GM12878 (cell line): Measurements from ENCODE around the gene EFCAB11. TPM values are rescaled to one million over a fixed set of nuclear protein-coding genes. Genes with fewer than 3 reads are reported as not detected.

ENCODE experiments used
- ATAC-seq: fragments of 200-7000 bp; cut with Tn5 transposase; 3 replicates; pipeline ENCODE4 v1.9.1; 2020; ENCODE audit warnings: mild to moderate bottlenecking, moderate library complexity
- BruUV-seq: library from RNA; stranded (reverse); fragments of 400-500 nt; replicated peaks from 2 replicates; lab custom pipeline; 2021; lab: Mats Ljungman, UMichigan
- CTCF ChIA-PET: fragments of 300-600 bp; sonication (Branson Sonifier 250); formaldehyde crosslinking; extraction: SDS; loops from one replicate; lab custom pipeline; 2021; ENCODE audit warnings: inconsistent platforms; lab: Yijun Ruan, JAX
- POLR2A ChIA-PET: fragments of 350-600 bp; formaldehyde crosslinking; extraction: SDS; loops from one replicate; lab custom pipeline; 2021; ENCODE audit warnings: inconsistent platforms; lab: Charles Lee
- RAD21 ChIA-PET: fragments of 300-600 bp; sonication (Branson Sonifier 250); formaldehyde crosslinking; loops from one replicate; lab custom pipeline; 2023; ENCODE audit warnings: antibody characterized with exemption; ENCODE audit not compliant: unreplicated experiment; lab: Charles Lee
- SMC1A ChIA-PET: fragments of 300-600 bp; sonication (Branson Sonifier 250); formaldehyde crosslinking; loops from one replicate; lab custom pipeline; 2023; ENCODE audit not compliant: unreplicated experiment, uncharacterized antibody; lab: Charles Lee
- DNase-seq: peaks from one replicate; pipeline ENCODE4 v3.0.0-alpha.2; 2011; ENCODE audit warnings: low read depth, low spot score
- FAIRE-seq: peaks from 3 replicates; lab custom pipeline; 2011; peaks lifted over from hg19 to GRCh38; lab: Jason Lieb, UNC
- H2AFZ ChIP-seq: 2 replicates; pipeline ENCODE4 v1.6.0; 2011; ENCODE audit warnings: low read depth, low read length, control low read depth; ENCODE audit not compliant: control insufficient read depth
- H3K27ac ChIP-seq: 2 replicates; pipeline ENCODE4 v1.5.1; 2011; ENCODE audit warnings: control low read depth; ENCODE audit not compliant: control insufficient read depth, insufficient read depth
- H3K27me3 ChIP-seq, 2 experiments: replicated peaks in 1 of 2; 2 replicates each; pipeline versions ENCODE4 v1.6.0 to v1.6.1; 2011; ENCODE audit warnings: low read length in 1 of 2; ENCODE audit not compliant: control insufficient read depth in 2 of 2, insufficient read depth in 2 of 2
- H3K36me3 ChIP-seq, 2 experiments: 2 replicates each; pipeline ENCODE4 v1.5.1; 2011; ENCODE audit warnings: low read length in 1 of 2; ENCODE audit not compliant: control insufficient read depth in 2 of 2, insufficient read depth in 2 of 2
- H3K4me1 ChIP-seq: 2 replicates; pipeline ENCODE4 v1.6.1; 2011; ENCODE audit warnings: mild to moderate bottlenecking, low read length, moderate library complexity, mixed read lengths; ENCODE audit not compliant: control insufficient read depth, insufficient read depth
- H3K4me2 ChIP-seq: 2 replicates; pipeline ENCODE4 v1.6.0; 2011; ENCODE audit warnings: control low read depth; ENCODE audit not compliant: control insufficient read depth, insufficient read depth
- H3K4me3 ChIP-seq: fragments of 200-600 bp; sonication (generic); 2 replicates; pipeline ENCODE4 v1.5.1; 2016
- H3K79me2 ChIP-seq: 2 replicates; pipeline ENCODE4 v1.6.0; 2011; ENCODE audit warnings: low read length; ENCODE audit not compliant: control insufficient read depth, insufficient read depth
- H3K9ac ChIP-seq: 2 replicates; pipeline ENCODE4 v1.8.0; 2011; ENCODE audit warnings: low read length, control low read depth, mixed read lengths; ENCODE audit not compliant: control insufficient read depth, insufficient read depth
- H3K9me3 ChIP-seq: replicated peaks from 3 replicates; pipeline ENCODE4 v1.5.1; 2011; ENCODE audit warnings: mild to moderate bottlenecking, low read length; ENCODE audit not compliant: control insufficient read depth, insufficient read depth
- H4K20me1 ChIP-seq: 2 replicates; pipeline ENCODE4 v1.6.0; 2011; ENCODE audit not compliant: control insufficient read depth, insufficient read depth
- CEBPZ ChIP-seq: fragments of 150-350 bp; IDR thresholded peaks from 2 replicates; pipeline ENCODE4 v1.6.1; 2016; ENCODE audit warnings: low read depth, low read length
- FOS ChIP-seq: IDR thresholded peaks from 3 replicates; pipeline ENCODE4 v1.6.1; 2011; ENCODE audit warnings: borderline replicate concordance; ENCODE audit not compliant: insufficient read length; ENCODE audit errors: extremely low read depth
- MXI1 ChIP-seq: fragments of 150-350 bp; IDR thresholded peaks from 2 replicates; pipeline ENCODE4 v1.6.1; 2011; ENCODE audit warnings: low read depth, mild to moderate bottlenecking, inconsistent platforms, low read length, improper control_type of control experiment
- NBN ChIP-seq: fragments of 450-650 bp; IDR thresholded peaks from 2 replicates; pipeline ENCODE4 v1.6.1; 2016
- RAD21 ChIP-seq: IDR thresholded peaks from 2 replicates; pipeline ENCODE4 v1.6.1; 2011; ENCODE audit warnings: mild to moderate bottlenecking, low read depth, low read length, moderate library complexity; ENCODE audit not compliant: insufficient read depth
- STAT3 ChIP-seq: IDR thresholded peaks from 2 replicates; pipeline ENCODE4 v1.6.1; 2011; ENCODE audit warnings: low read depth, low read length, improper control_type of control experiment
- ZNF622 ChIP-seq: fragments of 450-650 bp; IDR thresholded peaks from 2 replicates; pipeline ENCODE4 v1.6.1; 2017; ENCODE audit warnings: mild to moderate bottlenecking, inconsistent platforms
- WGBS: methylation state at CpG from one replicate; pipeline ENCODE4 v1.1.6; 2016; ENCODE audit warnings: low lambda C conversion rate; ENCODE audit not compliant: insufficient replicate concordance, insufficient coverage; ENCODE audit errors: missing lambda C conversion rate; 5-methylcytosine and 5-hydroxymethylcytosine counted together
- in situ Hi-C: fragments of 300-500 bp; cut with MboI; formaldehyde crosslinking; loops from 9 replicates; pipeline ENCODE4 v1.14.3; 2018; ENCODE audit warnings: mixed read lengths
- intact Hi-C: fragments of 100-400 bp; cut with micrococcal nuclease; formaldehyde crosslinking; loops from one replicate; pipeline ENCODE4 v1.14.2; 2022; ENCODE audit not compliant: unreplicated experiment
- polyA plus RNA-seq, 11 experiments: library from polyadenylated mRNA; depleted of rRNA in 4 of 11; unstranded in 6 of 11; stranded (reverse) in 5 of 11; fragments of >200 nt; fragmentation: Nextera tagmentation in 4 of 11; fragmentation: Illumina TruSeq in 1 of 11; extraction: Ambion mirVana in 4 of 11; extraction: Trizol in 1 of 11; gene quantifications; 1 replicate in 1 of 11; 2 replicates in 10 of 11; pipeline versions ENCODE4 v1.2.1 to v1.2.3, GENCODE V29; 2011 to 2016; ENCODE audit warnings: inconsistent platforms in 2 of 11, missing spikeins in 2 of 11, low read depth in 1 of 11
- total RNA-seq, 4 experiments: library from RNA; depleted of rRNA in 3 of 4; stranded (reverse); fragments of >200 nt in 3 of 4; fragmentation: Illumina TruSeq in 1 of 4; extraction: Trizol in 1 of 4; gene quantifications; 2 replicates each; pipeline versions ENCODE4 v1.2.1 to v1.2.3, GENCODE V29; 2013 to 2021

EFCAB11 gene
- total and polyA plus RNA-seq, 10 of the 15 experiments (the other 5 are each of a cell fraction or from before 2014, with no cell fraction given): 8.6 to 37.4 (median 18.0) TPM

DNA sequence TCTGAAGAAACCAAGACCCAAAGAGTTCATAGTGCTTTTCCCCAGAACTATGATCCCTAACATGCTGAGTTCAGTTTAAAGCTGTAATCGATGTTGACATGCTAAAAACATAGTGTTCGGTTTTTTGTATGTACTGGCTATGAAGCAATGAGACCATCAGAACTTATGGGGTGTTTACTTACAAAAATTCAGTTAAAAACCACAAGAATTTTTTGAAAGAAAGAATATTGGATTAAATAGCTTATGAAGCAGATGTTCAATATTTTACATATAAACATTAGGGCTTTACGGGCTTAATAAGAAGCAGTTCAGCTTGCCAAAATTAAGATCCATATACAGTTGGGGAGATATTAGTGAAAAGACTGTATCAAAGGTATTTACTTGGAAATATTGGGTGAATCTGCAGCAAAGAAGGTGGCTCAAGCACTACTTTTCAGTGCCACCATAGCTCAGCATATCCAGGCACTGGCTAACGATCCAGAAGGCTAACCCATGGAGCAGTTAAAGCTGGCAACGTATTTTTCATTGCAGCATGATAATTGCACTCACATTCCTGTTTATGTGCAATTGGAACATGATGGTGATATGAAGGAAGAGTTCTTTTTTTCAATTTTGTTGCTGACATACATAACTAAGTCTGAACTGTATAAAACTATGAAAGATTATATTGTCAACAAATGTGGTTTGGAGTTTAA, 125.9 kb downstream of the EFCAB11 start:
- no peaks in the 10 kb centered on the region for H4K20me1 ChIP-seq
- H2AFZ ChIP-seq: no peak overlapping the region
- H3K9me3 ChIP-seq: no peaks in the 10 kb centered on the region
- H3K27ac ChIP-seq: no peak overlapping the region
- no peaks in the 10 kb centered on the region for H3K4me1 ChIP-seq
- ChIA-PET RAD21 (no interaction called here), SMC1A (no interaction called here), CTCF (interaction anchor here (0.6 to 1.6 kb wide), 5 partner anchors 9 to 948 kb away, joined by 3 to 4 read pairs (median 3); no protein-coding TSS in a partner anchor), POLR2A (no interaction called here)
- no peaks in the 10 kb centered on the region for H3K79me2 ChIP-seq
- no TSS peak for BruUV-seq
- in situ Hi-C loops (no loop called here), intact Hi-C loops (no loop called here)
- 61% methylated on average over 5 of the region's 5 CpGs for WGBS
- no peak for ATAC-seq
- no peak overlapping the region for H3K9ac ChIP-seq
- no peak for DNase-seq
- no peak for TF ChIP-seq NBN
- no peak for TF ChIP-seq MXI1
- no peak for TF ChIP-seq FOS
- no peak for TF ChIP-seq CEBPZ
- TF ChIP-seq STAT3: no peak
- no peak for TF ChIP-seq RAD21
- no peak for TF ChIP-seq ZNF622
- H3K27me3 ChIP-seq: no peaks in the 10 kb centered on the region
- FAIRE-seq: no peak
- H3K36me3 ChIP-seq: no peaks in the 10 kb centered on the region
- H3K4me2 ChIP-seq: no peak overlapping the region
- no peak overlapping the region for H3K4me3 ChIP-seq
